Measurements from ENCODE around the gene CACNB2.

DNA sequence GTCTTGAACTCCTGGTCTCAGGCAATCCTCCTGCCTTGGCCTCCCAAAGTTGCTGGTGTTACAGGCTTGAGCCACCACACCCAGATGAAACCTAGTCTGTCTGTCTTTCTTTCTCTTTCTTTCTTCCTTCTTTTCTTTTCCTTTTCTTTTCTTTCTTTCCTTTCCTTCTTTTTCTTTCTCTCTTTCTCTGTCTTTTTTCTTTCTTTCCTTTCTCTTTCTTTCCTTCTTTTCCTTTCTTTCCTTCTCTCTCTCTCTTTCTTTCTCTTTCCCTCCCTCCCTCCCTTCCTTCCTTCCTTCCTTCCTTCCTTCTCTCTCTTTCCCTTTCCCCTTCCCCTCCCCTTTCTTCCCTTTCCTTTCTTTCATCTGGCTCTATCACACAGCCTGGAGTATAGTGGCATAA is 185.2 kb downstream of the CACNB2 start:
- no peak for TF ChIP-seq CTCF (IDR thresholded peaks at IDR 0.05; ENCODE audit: low read depth, low read length)
- TF ChIP-seq POLR2A (IDR thresholded peaks at IDR 0.05; ENCODE audit: extremely low read depth, insufficient read length): no peak
- TF ChIP-seq MYC (IDR thresholded peaks at IDR 0.05; ENCODE audit: low read depth, low read length): no peak

Measured in NB4 (cell line).